ENCODE data around the gene SALL4. TPM values are rescaled to one million over a fixed set of nuclear protein-coding genes. Genes with fewer than 3 reads are reported as not detected.
"Not testable (repeated sequence)": the region's sequence is repeated elsewhere in the genome, so short reads cannot be mapped to it uniquely, and the experiment has no call there.

Gene SALL4
- total RNA-seq, 4 donors from 2014 or later = 0.14 TPM; not detected in 3

GRCh38 chr20:51759769-51760510 is 42.4 kb downstream of the SALL4 start:
- H3K36me3 ChIP-seq = no peaks in the 10 kb centered on the region
- intact Hi-C loops (cut with DNase I; ENCODE audit: low total_unique reads) = no loop called here
- no peak for TF ChIP-seq POLR2A (IDR thresholded peaks at IDR 0.05)
- TF ChIP-seq EP300 (IDR thresholded peaks at IDR 0.05; ENCODE audit: low read depth) = no peak
- no peak for TF ChIP-seq POLR2AphosphoS5 (IDR thresholded peaks at IDR 0.05)
- TF ChIP-seq CTCF (IDR thresholded peaks at IDR 0.05) = no peak
- no peaks in the 10 kb centered on the region for H3K9me3 ChIP-seq
- 86 to 88% methylated on average over 14 of the region's 14 CpGs for WGBS, 2 donors (ENCODE audit: low coverage in 1 of 2)
- no peak overlapping the region for H3K4me3 ChIP-seq
- no peaks in the 10 kb centered on the region for H3K27me3 ChIP-seq
- H3K4me1 ChIP-seq = peaks cover 0 to 40% (median 18%) of the 10 kb centered on the region in 4 donors
- DNase-seq = no peak
- H3K27ac ChIP-seq = peak overlapping the region in 2 of 4 donors; percentile 82 to 88
- in situ Hi-C loops (cut with MboI; ENCODE audit: low pct_ligation_motif_present in 1 of 4, low pct_unique_long_range_greater_than_20kb in 1 of 4, low sequenced_read_pairs in 3 of 4) = no loop called here

GRCh38 chr20:51758978-51759544 is 43.3 kb downstream of the SALL4 start:
- TF ChIP-seq POLR2A (IDR thresholded peaks at IDR 0.05) (no peak), CTCF (IDR thresholded peaks at IDR 0.05) (no peak), POLR2AphosphoS5 (IDR thresholded peaks at IDR 0.05) (no peak), EP300 (IDR thresholded peaks at IDR 0.05; ENCODE audit: low read depth) (no peak)
- Histone ChIP-seq H3K9me3 (no peaks in the 10 kb centered on the region), H3K36me3 (no peaks in the 10 kb centered on the region), H3K4me1 (peaks cover 0 to 40% (median 18%) of the 10 kb centered on the region in 4 donors), H3K27ac (peak overlapping the region in 3 of 4 donors; percentile 21 to 42 (median 36)), H3K27me3 (no peaks in the 10 kb centered on the region), H3K4me3 (no peak overlapping the region)
- in situ Hi-C loops (cut with MboI; ENCODE audit: low pct_ligation_motif_present in 1 of 4, low pct_unique_long_range_greater_than_20kb in 1 of 4, low sequenced_read_pairs in 3 of 4) (no loop called here), intact Hi-C loops (cut with DNase I; ENCODE audit: low total_unique reads) (no loop called here)
- WGBS, 2 donors (ENCODE audit: low coverage in 1 of 2) = 82 to 92% methylated on average over 2 to 12 of the region's 12 CpGs
- DNase-seq = no peak

- no peak for TF ChIP-seq POLR2AphosphoS5 (IDR thresholded peaks at IDR 0.05)
- no peak for TF ChIP-seq EP300 (IDR thresholded peaks at IDR 0.05; ENCODE audit: low read depth)
- TF ChIP-seq CTCF (IDR thresholded peaks at IDR 0.05) = no peak
- TF ChIP-seq POLR2A (IDR thresholded peaks at IDR 0.05) = no peak
- no peak for DNase-seq
- in situ Hi-C loops (cut with MboI; ENCODE audit: low pct_ligation_motif_present in 1 of 4, low pct_unique_long_range_greater_than_20kb in 1 of 4, low sequenced_read_pairs in 3 of 4) (no loop called here), intact Hi-C loops (cut with DNase I; ENCODE audit: low total_unique reads) (no loop called here)
- Histone ChIP-seq H3K9me3 (no peaks in the 10 kb centered on the region), H3K36me3 (no peaks in the 10 kb centered on the region), H3K4me1 (peaks cover 12 to 44% (median 27%) of the 10 kb centered on the region in 4 donors), H3K4me3 (no peak overlapping the region), H3K27ac (peak overlapping the region in 2 of 4 donors; percentile 9 to 42), H3K27me3 (no peaks in the 10 kb centered on the region)
- 80 to 86% methylated on average over 2 to 10 of the region's 10 CpGs for WGBS, 2 donors (ENCODE audit: low coverage in 1 of 2)
These were observed 45.1 kb downstream of the SALL4 start for GRCh38 chr20:51757226-51757625.

- in situ Hi-C loops (cut with MboI; ENCODE audit: low pct_ligation_motif_present in 1 of 4, low pct_unique_long_range_greater_than_20kb in 1 of 4, low sequenced_read_pairs in 3 of 4) (no loop called here), intact Hi-C loops (cut with DNase I; ENCODE audit: low total_unique reads) (no loop called here)
- 47 to 71% methylated on average over 3 of the region's 3 CpGs for WGBS, 2 donors (ENCODE audit: low coverage in 1 of 2)
- no peaks in the 10 kb centered on the region for H3K36me3 ChIP-seq
- no peaks in the 10 kb centered on the region for H3K9me3 ChIP-seq
- TF ChIP-seq POLR2AphosphoS5 (IDR thresholded peaks at IDR 0.05) = no peak
- TF ChIP-seq POLR2A (IDR thresholded peaks at IDR 0.05) = no peak
- TF ChIP-seq EP300 (IDR thresholded peaks at IDR 0.05; ENCODE audit: low read depth) = no peak
- TF ChIP-seq CTCF (IDR thresholded peaks at IDR 0.05) = no peak
- DNase-seq = no peak
- no peak overlapping the region for H3K27ac ChIP-seq
- H3K4me3 ChIP-seq = no peak overlapping the region
- peaks cover 13 to 44% (median 30%) of the 10 kb centered on the region in 4 donors for H3K4me1 ChIP-seq
- no peaks in the 10 kb centered on the region for H3K27me3 ChIP-seq
These were observed 45.7 kb downstream of the SALL4 start for GRCh38 chr20:51756653-51757052.

- H3K9me3 ChIP-seq; H3K27me3 ChIP-seq; in situ Hi-C loops (cut with MboI; ENCODE audit: low pct_ligation_motif_present in 1 of 4, low pct_unique_long_range_greater_than_20kb in 1 of 4, low sequenced_read_pairs in 3 of 4); H3K4me3 ChIP-seq; H3K36me3 ChIP-seq; intact Hi-C loops (cut with DNase I; ENCODE audit: low total_unique reads); DNase-seq: not testable (repeated sequence)
- WGBS, 2 donors (ENCODE audit: low coverage in 1 of 2) = 75 to 87% methylated on average over 3 to 8 of the region's 8 CpGs
- H3K27ac ChIP-seq = peak overlapping the region; percentile 73 to 82 (median 78)
- peaks cover 23 to 53% (median 37%) of the 10 kb centered on the region in 4 donors for H3K4me1 ChIP-seq
These were observed 49.1 kb downstream of the SALL4 start for GRCh38 chr20:51753220-51753619.

Data from transverse colon (tissue), 4 donors.